Measurements from ENCODE around the gene ATXN1. TPM values are rescaled to one million over a fixed set of nuclear protein-coding genes. Genes with fewer than 3 reads are reported as not detected.
A peak's percentile ranks its signal among the peaks of the same experiment; 100 is the strongest.

The ATXN1 gene
- total and polyA plus RNA-seq, 2 of the 13 experiments (the other 11 are each of a cell fraction or from before 2014, with no cell fraction given): 20.7 to 39.5 TPM

DNA sequence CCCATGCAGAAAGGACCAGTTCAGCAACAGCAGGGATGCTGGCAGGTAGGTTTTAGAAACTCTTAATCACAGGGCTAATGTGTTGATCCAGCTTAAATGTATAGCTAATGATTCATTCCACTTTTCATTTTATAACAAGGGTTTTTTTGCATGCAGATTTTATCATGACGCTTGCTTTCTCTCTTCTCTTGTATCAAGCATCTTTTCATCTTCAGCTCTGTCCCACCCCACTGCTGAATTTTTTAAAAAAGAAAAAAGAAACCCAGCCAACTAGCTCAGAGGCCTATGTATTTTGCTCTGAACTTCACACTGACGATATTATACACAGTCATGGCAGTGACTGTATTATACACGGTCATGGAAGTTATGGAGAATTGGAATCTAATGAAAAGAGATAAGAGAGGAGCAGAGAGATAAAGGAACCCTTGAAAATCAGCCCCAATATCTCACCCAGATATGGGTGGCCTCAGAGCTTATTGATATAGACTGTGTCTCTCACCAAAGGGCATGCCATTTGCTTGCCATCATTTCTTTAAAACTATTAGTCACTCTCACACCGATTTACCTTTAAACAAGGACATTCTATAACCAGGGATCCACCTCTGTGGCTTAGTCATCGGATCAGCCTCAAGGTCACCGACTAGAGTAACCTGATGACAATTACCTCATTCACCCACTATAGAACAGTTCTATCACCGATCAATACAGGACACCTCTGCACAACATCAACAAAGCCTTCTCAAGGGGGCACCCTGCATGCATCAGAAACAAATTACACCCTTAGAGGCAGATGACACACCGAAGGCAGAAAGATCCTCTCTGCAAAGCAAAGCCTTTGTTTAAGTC is 222.0 kb downstream of the ATXN1 start (continued):
- TF ChIP-seq PREB (CRISPR knock-in tag; IDR thresholded peaks at IDR 0.05) (no peak), U2AF1 (optimal IDR thresholded peaks at IDR 0.05; ENCODE audit: low read depth, low read length) (no peak), MZF1 (CRISPR knock-in tag; IDR thresholded peaks at IDR 0.05; ENCODE audit: borderline replicate concordance) (no peak), HMG20B (CRISPR knock-in tag; conservative IDR thresholded peaks at IDR 0.05) (peak; percentile 81; the same call in 1 of the 2 replicates), CENPX (CRISPR knock-in tag; IDR thresholded peaks at IDR 0.05) (no peak), KDM2A (CRISPR knock-in tag; IDR thresholded peaks at IDR 0.05; ENCODE audit: borderline replicate concordance, low read depth) (no peak), MTERF4 (CRISPR knock-in tag; IDR thresholded peaks at IDR 0.05) (no peak), ZBTB43 (CRISPR knock-in tag; conservative IDR thresholded peaks at IDR 0.05) (peak; percentile 46; the same call in 1 of the 2 replicates), GATAD2A (CRISPR knock-in tag; IDR thresholded peaks at IDR 0.05) (peak; percentile 100), ZNF724P (CRISPR knock-in tag; IDR thresholded peaks at IDR 0.05; ENCODE audit: borderline replicate concordance) (no peak), ZNF496 (CRISPR knock-in tag; IDR thresholded peaks at IDR 0.05; ENCODE audit: insufficient replicate concordance) (no peak), ZNF24 (IDR thresholded peaks at IDR 0.05) (no peak), ZNF331 (CRISPR knock-in tag; IDR thresholded peaks at IDR 0.05) (no peak; the same call in 1 of the 2 replicates), HOXA7 (CRISPR knock-in tag; IDR thresholded peaks at IDR 0.05) (no peak), FIP1L1 (IDR thresholded peaks at IDR 0.05; ENCODE audit: borderline replicate concordance, insufficient read depth, low read depth, low read length) (no peak), NR0B2 (CRISPR knock-in tag; IDR thresholded peaks at IDR 0.05) (no peak), MLXIP (CRISPR knock-in tag; IDR thresholded peaks at IDR 0.05; ENCODE audit: borderline replicate concordance) (no peak), MEF2D (CRISPR knock-in tag; IDR thresholded peaks at IDR 0.05) (peak; percentile 76), RBM22 (optimal IDR thresholded peaks at IDR 0.05; ENCODE audit: low read length) (peak; percentile 99), REPIN1 (CRISPR knock-in tag; IDR thresholded peaks at IDR 0.05; ENCODE audit: borderline replicate concordance, low read depth) (no peak)
- TF ChIP-seq, protein P1, sequence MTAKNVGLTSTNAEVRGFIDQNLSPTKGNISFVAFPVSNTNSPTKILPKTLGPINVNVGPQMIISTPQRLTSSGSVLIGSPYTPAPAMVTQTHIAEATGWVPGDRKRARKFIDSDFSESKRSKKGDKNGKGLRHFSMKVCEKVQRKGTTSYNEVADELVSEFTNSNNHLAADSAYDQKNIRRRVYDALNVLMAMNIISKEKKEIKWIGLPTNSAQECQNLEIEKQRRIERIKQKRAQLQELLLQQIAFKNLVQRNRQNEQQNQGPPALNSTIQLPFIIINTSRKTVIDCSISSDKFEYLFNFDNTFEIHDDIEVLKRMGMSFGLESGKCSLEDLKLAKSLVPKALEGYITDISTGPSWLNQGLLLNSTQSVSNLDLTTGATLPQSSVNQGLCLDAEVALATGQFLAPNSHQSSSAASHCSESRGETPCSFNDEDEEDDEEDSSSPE (CRISPR knock-in tag; IDR thresholded peaks at IDR 0.05): peak; percentile 13; the same call in 1 of the 2 replicates
